HEK293 (cell line): ENCODE measurements around the gene FOXF1.

Experiments used
- CTCF ChIP-seq: fragments of 450-650 bp; formaldehyde crosslinking; IDR thresholded peaks from 2 replicates; pipeline ENCODE4 v1.5.1; 2016; ENCODE audit warnings: missing biosample characterization, missing genetic modification characterization
- MYNN ChIP-seq: fragments of 450-650 bp; formaldehyde crosslinking; IDR thresholded peaks from 2 replicates; pipeline ENCODE4 v1.5.1; 2016; ENCODE audit warnings: missing biosample characterization, missing genetic modification characterization, borderline replicate concordance

DNA sequence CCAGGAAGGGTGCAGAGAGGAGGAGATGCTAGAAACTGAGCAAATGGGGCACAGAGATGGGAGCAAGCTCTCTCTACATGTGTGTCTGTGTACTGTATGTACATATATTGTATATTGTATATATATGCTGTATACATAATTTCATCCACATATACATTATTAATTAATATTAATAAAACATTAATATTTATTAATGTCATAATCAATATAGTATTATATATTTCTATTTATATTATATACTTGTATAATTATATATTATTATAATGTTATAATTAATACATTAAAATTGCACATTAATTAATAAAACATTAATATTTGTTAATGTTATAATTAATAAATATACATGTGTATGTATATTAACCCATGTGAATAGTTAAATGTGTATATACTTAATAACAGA is 31.5 kb upstream of the FOXF1 start:
- no peak for TF ChIP-seq CTCF (tag by site-specific recombination)
- no peak for TF ChIP-seq MYNN (tag by site-specific recombination)
